Omental fat pad (tissue), 4 donors: ENCODE data around the gene OSBP. TPM values are rescaled to one million over a fixed set of nuclear protein-coding genes. Genes with fewer than 3 reads are reported as not detected.

Source experiments
- ATAC-seq: fragments of 150-250 bp; one replicate; pipeline ENCODE4 v1.9.1; 2016; ENCODE audit warnings: mild to moderate bottlenecking, moderate library complexity; ENCODE audit not compliant: low FRiP score
- DNase-seq: peaks from one replicate; pipeline ENCODE4 v3.0.0-alpha.2; 2019; ENCODE audit warnings: low spot score
- CTCF ChIP-seq, 3 donors: fragments of 450-650 bp; IDR thresholded peaks; one replicate each; pipeline ENCODE4 v1.5.1; 2016 to 2017; ENCODE audit warnings: antibody characterized with exemption in 3 of 3, mild to moderate bottlenecking in 3 of 3, moderate library complexity in 2 of 3
- total RNA-seq, 4 donors: library from RNA; depleted of rRNA; stranded (reverse); fragments of >200 nt; gene quantifications; one replicate each; pipeline ENCODE4 v1.1.0, GENCODE V29; 2016

OSBP gene
- total RNA-seq, 4 donors from 2014 or later, result 33.7 to 46.3 (median 35.1) TPM

- no peak for ATAC-seq
These were observed 13.1 kb downstream of the OSBP start for GRCh38 chr11:59602432-59602831.

GRCh38 chr11:59601788-59602187, 13.8 kb downstream of the OSBP start:
- ATAC-seq (no peak), DNase-seq (no peak)
- no peak for TF ChIP-seq CTCF (IDR thresholded peaks at IDR 0.05)

More at GRCh38 chr11:59602432-59602831, 13.1 kb downstream of the OSBP start:
- TF ChIP-seq CTCF (IDR thresholded peaks at IDR 0.05), result no peak
- no peak for DNase-seq

DNA sequence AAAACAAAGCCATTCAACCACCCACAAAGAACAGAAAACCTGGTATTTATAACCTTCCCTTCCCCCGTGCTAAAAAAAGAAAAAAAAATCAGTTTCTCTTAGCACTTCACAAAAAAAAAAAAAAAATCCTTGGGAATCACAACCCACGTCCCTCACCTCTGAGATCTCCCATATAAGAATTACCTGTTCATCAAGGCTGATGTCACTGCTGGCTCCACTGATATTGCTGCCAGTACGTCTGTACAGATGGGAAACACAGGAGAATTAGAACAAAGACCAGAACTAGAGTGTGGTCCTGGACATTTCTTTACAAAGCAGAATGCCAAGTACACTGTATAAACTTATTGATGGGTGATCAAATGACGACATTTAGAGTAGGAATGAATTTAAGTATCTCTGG, 14.9 kb downstream of the OSBP start:
- ATAC-seq (no peak), DNase-seq (no peak)
- TF ChIP-seq CTCF (IDR thresholded peaks at IDR 0.05), result no peak

DNA sequence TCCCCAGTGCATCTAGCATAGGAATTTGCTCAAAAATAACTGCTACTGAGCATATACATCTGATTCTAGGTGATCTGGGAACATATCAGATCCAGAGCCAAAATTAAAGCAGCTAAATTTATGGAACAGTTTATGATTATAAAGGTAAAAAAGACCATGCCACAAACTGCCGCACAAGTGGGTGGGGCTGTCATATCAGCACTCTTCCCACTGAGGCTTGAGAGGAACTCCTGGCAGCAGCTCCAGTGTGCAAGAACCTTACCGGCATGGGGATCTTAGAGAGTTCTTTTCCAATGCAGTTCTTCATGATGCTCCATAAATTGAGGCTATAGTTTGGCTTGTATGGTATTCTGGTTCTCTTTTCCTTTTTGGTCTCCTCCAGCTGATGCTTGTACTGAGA, 15.3 kb downstream of the OSBP start:
- TF ChIP-seq CTCF (IDR thresholded peaks at IDR 0.05), result no peak
- ATAC-seq, result no peak
- DNase-seq, result no peak

- DNase-seq, result no peak
- TF ChIP-seq CTCF (IDR thresholded peaks at IDR 0.05), result no peak
- ATAC-seq, result no peak
These were observed 16.6 kb downstream of the OSBP start for GRCh38 chr11:59598961-59599360.

- no peak for ATAC-seq
These were observed 31.3 kb downstream of the OSBP start for GRCh38 chr11:59584294-59584693.

More at GRCh38 chr11:59584294-59584693, 31.3 kb downstream of the OSBP start:
- no peak for TF ChIP-seq CTCF (IDR thresholded peaks at IDR 0.05)
- no peak for DNase-seq
